ENCODE results near the gene OLAH.
A peak's percentile ranks its signal among the peaks of the same experiment; 100 is the strongest.

Gene OLAH

DNA sequence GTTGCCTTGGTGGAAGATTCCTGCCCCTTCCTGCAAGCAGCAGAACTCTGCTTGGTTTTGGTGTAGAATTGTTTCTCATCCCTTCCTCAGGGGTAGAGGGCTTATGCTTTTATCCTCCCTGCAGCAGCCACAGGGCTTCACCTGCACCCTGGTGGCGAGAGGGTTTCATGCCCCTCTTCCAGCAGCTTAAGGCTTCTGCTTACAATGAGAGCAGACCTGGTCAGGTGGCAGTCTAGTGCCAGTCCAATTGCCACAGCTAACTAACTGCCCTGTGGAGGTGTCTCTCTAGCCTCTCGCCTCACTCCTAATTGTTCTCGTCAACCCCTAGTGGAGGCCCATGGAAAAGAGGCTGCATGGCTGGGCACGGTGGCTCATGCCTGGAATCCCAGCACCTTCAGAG, 25.5 kb downstream of the OLAH start:
- DNase-seq (ENCODE audit: low spot score): no peak

DNA sequence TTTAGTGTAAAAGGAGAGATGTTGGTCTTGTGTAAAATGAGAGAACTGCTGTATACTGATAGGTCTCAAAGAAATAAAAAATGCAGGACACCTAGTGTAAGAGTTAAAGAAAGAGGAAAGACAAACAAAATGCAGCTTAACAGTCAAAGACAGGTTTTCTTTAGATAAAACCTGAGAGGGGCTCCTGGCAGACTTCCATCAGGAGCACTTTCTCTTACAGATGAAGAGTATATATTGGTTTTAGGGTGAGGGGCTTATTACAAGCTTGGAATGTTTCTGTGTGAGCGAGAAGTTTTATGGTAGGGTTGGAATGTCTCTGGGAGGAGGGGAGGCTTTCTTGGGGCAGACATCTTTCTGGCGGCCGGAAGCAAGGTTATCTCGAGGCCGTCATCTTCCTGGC, 28.6 kb downstream of the OLAH start:
- no peak for DNase-seq (ENCODE audit: low spot score)

DNA sequence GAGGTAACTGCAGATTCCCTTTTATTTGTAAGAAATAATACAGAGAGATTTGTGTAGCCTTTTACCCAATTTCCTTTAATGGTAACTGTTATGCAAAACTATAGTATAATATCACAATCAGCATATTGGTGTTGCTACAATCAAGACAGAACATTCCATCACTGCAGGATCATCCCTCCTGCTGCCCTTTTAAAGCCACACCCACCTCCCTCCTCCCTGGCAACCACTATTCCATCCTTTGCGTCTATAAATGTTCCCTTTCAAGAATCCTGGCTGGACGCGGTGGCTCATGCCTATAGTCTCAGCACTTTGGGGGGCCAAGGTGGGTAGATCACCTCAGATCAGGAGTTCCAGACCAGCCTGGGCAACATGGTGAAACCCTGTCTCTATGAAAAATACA, 31.7 kb downstream of the OLAH start:
- DNase-seq (ENCODE audit: low spot score): no peak

DNA sequence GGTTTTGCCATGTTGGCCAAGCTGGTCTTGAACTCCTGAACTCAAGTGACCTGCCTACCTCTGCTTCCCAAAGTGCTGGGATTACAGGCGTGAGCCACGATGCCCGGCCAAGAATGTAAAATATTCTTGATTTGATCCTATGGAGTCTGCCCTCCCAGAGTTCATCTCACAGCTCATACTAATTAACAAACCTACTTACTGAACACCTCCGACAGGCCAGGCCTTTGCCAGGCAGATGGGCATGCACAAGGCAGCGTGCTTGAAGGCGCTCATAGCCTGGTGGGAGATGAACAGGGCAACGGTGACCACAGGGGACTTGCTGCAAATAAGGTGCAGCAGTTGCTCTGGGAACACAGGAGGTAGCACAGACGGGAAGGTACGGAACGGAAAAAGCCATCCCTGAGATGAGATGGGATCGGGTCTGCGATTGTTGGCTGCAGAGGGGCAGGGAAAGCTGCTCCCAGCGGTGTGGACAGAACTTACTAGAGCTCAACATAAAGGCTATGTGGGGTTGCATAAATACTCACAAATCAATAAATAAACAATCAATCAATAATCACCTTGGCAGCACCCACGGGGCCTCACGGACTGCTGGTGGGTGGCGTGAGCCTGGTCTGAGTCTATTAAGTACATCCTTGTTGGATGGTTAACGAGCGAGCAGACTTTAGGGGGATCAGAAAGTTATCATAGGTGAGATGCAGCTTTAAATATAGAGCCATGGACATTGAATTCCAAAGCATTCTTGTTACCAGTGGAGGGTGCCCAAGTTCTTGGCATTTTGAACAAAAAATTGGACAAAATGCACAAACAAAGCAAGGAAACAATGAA, 40.1 kb downstream of the OLAH start:
- no peak for DNase-seq (ENCODE audit: low spot score)

DNA sequence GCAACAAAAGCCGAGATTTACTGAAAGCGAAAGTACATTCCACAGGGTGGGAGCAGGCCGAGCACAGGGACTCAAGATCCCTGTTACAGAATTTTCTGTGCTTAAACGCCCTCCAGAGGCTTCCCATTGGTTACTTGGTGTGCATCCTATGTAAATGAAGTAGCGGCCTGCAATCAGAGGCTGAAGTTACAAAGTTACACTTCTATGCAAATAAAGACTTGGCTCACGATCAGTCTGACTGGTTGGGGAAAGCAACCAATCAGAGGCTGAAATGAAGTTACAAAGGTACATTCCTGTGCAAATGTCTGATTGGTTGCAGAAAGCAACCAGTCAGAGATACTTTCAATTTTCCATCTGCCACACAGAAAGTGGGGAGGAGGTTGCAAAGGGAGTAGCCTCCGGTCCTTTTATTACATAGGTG, 40.8 kb downstream of the OLAH start:
- peak; percentile 34 for DNase-seq (ENCODE audit: low spot score)

DNA sequence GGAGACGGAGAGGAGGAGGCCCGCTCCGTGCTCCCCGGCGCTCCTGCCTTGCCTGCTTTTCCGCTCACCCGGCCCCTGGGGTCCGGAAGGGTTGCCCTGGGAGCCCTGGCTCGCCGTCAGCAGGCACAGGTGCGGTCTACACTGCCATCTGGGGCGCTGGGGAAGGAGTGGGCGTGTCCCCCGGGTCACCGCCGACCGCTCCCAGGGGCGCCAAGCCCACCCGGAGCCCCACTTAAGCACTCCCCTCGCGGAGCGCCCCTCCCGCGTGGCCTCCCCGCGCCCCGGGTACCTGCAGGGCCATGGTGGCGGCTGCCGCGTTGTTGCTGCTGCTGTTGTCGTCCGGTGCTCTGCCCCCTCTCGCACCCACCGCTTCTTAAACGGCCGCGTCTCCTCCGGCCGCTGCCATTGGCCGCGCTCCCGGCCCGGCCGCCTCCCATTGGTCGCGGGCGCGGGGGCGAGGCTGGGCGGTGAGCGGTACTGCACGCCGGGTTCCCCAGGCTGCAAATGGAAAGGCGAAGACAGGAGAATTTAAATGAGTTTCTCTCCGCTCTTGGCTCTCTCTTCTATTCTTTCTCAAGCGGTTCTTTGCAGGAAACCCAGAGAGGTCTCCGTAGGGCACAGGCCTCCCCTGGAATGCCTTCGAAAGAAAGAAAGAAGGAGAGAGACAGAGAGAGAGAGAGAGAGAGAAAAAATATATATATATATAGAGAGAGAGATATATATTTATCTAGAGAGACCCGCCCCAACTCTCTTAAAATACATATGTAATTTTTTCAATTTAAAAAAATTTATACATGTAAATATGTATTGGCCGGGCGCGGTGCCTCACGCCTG, 44.9 kb downstream of the OLAH start, which contains the start of gene ACBD7:
Gene ACBD7, minus strand, starts transcription at position 349 of the 834 bp plus-strand sequence. Its CDS starts 48 bp downstream, at position 301.
- peak; percentile 71 for DNase-seq (ENCODE audit: low spot score)

DNA sequence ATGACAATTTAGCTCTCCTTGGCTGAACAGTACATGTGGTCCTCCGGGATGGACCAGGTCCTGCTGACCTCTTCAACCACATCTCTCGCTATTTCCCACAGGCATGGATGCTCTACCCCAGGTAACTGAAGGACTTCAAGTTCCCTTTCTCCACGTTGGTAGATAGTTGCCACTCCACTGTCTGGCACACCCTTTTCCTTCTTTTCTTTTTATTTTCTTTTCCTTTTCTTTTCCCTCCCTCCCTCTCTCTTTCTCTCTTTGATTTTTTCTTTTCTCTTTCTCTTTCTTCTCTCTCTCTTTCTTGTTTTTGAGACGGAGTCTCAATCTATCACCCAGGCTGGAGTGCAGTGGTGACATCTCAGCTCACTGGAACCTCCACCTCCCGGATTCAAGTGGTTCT, 47.7 kb downstream of the OLAH start:
- no peak for DNase-seq (ENCODE audit: low spot score)

DNA sequence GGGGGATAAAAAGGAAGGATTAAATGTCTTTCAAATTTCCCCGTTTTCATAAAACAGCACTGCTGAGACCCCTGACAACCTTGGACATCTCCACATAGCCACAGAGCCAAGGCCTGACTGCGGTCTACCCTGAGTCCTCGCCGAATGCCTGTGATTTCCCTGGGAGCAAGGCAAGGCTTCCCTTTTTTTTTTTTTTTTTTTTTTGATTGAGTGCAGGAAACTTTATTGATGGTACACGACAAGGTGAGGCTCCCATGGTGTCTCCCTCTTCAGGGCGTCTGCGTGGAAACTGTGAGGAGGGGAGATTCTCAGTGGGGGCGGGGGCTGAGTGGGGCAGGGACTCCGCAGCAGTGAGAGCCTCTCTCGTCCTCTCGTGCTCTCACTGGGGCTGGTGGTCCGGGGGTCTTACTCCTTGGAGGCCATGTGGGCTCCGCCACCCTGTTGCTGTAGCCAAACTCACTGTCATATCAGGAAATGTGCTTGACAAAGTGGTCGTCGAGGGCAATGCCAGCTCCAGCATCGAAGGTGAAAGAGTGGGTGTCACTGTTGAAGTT, 49.2 kb downstream of the OLAH start:
- no peak for DNase-seq (ENCODE audit: low spot score)

DNA sequence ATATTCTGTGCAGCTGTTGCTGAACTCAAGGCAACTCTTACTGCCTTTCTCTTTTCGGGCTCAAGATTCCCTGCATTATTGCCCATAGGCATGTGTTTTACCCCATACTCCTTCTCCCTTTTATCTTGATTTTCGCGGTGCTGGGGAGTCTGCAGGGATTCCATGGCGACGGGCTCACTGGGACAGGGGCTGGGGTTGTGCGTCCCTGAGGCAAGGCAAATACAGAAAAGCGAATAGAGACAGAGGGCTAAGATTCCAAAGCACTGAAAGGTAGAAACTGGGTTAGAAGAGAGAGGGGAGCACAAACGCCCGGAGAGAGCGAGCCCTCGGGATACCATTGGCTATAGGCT, 52.9 kb downstream of the OLAH start:
- no peak for DNase-seq (ENCODE audit: low spot score)

DNA sequence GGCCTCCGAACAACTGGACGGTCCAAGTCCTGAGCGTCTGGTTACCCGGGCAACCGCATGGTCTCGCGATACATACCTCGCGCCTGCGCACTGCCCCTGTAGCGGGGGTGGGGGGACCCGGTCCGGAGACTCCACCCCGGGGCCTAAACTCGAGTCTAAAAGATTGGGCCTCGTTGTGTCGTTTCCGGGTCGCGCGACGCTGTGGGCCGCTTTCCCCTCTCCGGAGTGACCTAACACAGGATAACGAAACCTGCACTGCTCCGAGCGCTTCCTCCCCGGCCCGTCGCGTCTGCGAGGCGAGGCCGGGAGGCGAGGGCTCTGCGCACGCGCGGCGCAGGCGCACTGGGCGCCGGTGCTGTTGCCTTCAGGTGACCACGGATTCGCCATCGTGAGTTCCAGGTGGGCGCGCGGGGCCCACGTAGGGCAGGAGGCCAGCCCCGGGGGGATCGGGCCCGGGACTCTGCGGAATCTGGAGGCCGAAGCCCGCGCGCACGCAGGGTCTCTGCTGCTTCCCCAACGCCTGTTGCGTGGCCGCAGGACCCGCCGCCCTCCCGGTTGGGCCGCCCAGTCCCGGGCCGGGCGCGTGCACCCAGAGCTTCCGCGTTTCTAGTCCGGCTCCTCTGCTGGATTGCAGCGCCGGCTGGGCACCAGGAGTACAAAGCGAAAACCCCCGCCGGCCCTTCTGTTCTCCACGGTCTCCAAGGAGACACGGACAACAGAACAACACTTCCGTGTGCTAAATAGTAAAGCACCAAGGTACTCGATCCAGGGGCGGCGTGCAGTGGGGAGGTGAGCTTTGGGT, 53.5 kb downstream of the OLAH start, which contains the start of gene RPP38:
Gene RPP38, plus strand, starts transcription at position 345 of the 802 bp plus-strand sequence. CDS start 5,960 bp downstream, outside the sequence.
- peak; percentile 91 for DNase-seq (ENCODE audit: low spot score)

DNA sequence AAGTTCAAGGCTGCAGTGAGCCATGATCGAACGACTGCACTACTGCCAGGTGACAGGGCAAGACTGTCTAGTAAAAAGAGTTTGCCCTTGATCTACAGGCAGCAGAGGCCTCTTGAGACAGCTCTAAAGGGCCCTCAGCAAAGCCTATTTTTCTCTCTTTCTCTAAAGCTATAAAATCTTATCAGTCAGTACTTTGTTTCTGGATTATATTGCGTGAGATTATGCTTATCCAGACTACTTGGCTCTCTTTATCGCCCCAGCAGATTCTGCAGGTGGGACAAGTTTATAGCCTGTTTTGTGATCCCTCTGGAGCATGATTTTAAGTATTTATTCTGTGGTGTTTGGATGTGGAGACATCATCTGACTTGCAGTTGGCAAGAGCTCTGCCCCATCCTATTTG, 56.1 kb downstream of the OLAH start:
- no peak for DNase-seq (ENCODE audit: low spot score)

DNA sequence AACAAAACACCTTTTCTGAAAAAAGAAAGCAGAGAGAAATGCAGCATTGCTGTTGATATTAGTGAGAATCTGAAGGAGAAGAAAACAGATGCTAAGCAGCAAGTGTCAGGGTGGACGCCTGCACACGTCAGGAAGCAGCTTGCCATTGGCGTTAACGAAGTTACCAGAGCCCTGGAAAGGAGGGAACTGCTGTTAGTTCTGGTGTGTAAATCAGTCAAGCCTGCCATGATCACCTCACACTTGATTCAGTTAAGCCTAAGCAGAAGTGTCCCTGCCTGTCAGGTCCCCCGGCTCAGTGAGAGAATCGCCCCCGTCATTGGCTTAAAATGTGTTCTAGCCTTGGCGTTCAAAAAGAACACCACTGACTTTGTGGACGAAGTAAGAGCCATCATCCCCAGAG, 59.8 kb downstream of the OLAH start:
- no peak for DNase-seq (ENCODE audit: low spot score)

DNA sequence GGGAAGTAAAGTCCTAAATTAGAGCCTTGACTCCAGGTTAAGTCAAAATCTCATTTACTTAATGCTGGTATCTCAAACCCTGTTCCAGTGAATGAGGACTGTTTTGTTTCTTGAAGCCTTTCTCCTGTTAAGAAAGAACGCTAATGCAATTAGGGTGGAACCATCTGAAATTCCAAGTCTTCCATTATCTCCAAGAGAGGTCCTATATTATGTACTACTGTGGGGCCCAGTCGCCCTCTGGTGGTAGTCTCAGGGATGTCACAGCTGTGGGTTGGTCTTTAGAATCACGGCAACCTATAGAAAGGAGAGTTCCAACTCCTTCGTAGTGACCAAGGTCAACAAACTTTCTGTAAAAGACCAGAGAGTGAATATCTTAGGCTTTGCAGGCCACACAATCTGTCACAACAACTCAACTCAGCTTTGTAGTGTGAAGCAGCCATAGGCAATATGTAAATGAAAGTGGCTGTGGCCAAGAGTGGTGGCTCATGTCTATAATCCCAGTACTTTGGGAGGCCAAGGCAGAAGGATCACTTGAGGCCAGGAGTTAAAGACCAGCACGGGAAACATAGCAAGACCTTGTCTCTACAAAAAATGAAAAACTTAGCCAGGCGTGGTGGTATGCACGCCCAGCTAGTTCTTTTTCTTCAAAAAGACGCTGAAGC, 62.7 kb downstream of the OLAH start:
- DNase-seq (ENCODE audit: low spot score): peak; percentile 63

DNA sequence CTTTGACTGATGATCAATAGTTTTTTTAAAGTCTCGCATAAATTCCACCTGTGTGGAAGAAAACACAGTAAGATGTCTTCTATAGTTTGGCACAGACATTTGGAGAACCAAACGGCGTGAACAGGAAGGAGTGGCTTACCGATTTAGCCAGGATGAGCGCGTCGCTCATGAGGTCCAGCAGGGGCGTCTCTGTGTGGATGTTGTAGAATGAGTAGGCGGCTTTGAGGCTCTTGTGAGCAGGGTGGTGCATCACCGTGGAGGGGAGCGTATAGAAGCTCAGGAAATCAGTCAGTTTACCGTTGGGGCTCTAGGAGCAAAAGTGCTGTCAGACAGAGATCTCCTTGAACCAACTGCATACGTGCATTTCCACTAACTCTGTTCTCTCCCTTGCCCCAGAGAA, 68.9 kb downstream of the OLAH start:
- no peak for DNase-seq (ENCODE audit: low spot score)

DNA sequence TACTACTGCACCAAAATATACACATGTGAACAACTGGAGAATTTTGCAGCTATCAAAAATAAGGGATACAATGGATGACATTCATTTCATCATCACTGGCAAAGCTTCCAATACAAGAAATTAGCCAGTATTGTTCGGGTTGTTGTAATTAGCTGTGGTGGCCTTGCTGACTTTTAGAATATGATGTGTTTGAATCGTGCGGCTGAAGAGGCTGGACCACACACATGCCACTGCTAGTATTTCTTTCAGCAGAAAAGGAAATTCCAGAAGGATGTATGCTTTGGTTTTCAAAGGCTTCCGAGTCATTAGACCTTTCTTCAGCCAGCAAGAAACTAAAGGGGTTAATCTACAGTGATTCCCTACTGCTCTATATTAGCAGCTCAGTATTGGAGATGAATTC, 70.0 kb downstream of the OLAH start:
- no peak for DNase-seq (ENCODE audit: low spot score)

DNA sequence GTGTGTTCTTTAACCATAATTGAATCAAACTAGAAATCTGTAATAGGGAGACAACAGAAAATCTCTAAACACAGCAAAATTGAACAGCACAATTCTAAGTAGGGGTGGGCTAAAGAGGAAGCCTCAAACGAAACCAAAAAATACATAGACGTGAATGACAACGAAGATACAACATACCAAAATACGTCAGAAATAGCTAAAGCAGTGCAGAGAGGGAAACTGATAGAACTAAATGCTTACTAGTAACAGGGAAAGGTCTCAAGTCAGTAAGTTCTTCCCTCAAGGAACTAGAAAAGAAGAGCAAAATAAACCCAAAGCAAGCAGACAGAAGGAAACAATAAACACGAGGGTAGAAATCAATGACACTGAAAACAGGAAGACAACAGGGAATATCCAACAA, 72.5 kb downstream of the OLAH start:
- no peak for DNase-seq (ENCODE audit: low spot score)

DNA sequence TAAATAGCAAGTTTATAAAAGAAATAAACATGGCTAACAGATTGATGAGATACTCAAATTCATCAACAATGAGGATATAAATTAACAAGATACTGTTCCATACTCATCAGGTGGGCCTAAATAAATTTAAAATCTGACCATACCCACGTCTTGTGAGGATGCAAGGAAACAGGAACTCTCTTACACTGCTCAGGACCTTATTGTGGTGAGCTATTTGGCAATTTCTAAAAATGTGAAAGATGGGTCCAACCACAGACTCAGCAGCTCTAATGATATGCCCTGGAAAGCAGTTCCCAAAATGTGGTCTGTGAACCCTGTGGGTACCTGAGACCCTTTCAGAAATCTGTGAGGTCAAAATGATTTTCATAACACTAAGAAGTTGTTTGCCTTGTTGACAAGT, 74.9 kb downstream of the OLAH start:
- DNase-seq (ENCODE audit: low spot score): no peak

DNA sequence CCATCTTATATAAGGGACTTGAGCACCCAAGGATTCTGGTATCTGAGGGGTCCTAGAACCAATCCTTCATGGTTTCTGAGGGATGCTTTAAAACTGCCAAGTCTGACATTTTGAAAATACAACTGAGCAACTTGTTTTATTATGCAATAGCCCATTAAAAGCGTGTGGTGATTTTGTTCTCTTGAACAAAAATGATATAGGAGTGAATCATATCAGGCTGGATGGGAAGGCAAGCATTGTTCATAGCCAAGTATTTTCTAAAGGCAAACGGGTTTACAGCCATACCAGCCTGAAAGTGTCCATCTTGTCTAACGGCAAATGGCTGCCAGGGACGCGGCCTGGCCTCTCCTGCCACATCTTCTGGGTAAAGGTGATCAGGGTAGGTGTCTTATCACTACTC, 76.8 kb downstream of the OLAH start:
- DNase-seq (ENCODE audit: low spot score): no peak

DNA sequence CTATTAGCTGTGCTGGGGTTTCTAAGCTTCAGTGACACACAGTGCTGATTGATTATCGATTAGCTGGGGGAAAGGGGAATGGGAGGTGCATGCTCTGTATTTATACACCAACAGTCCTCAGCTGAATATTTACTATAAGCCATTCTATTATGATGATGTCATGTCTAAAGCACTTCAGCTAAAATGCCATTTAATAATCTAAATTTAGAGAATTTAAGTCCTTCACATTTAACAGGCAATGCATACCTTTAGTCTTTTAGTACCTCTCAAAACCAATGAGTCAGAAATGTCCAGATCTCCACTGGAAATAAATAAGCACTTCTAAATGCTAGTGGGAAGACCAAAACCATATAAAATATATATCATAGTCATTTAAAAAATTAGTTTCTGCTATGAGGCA, 78.0 kb downstream of the OLAH start:
- no peak for DNase-seq (ENCODE audit: low spot score)

DNA sequence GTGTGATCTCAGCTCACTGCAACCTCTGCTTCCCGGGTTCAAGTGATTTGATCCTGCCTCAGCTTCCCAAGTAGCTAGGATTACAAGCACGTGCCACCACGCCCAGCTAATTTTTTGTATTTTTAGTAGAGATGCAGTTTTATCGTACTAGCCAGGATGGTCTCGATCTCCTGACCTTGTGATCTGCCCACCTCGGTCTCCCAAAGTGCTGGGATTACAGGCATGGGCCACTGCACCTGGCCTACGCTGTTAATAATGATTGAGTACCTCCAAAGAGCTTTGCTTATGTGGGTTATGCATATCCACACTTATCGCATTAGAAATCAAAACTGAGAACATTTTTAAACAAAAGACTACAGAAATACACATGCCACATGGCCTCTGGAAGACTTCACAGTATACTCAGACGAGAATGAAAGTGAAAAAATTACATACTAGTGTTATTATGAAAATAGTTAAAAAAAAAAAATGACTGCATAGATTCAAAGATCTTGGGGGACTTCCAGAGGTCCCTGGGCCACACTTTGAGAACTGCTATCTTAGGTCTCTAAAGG, 78.8 kb downstream of the OLAH start:
- DNase-seq (ENCODE audit: low spot score): no peak
